ENCODE data around the gene ZNF324B. TPM values are rescaled to one million over a fixed set of nuclear protein-coding genes. Genes with fewer than 3 reads are reported as not detected.
A peak's percentile ranks its signal among the peaks of the same experiment; 100 is the strongest.

Gene ZNF324B
- polyA plus RNA-seq, 2 of the 4 experiments (the other 2 are of a cell fraction): 3.8 to 6.8 TPM

GRCh38 chr19:58499021-58499927 lies 47.9 kb downstream of the ZNF324B start:
- H3K4me2 ChIP-seq: peak overlapping the region; percentile 98
- peak overlapping the region; percentile 85 to 89 for H3K27ac ChIP-seq
- peak overlapping the region; percentile 61 for H3K4me3 ChIP-seq
- peaks cover 13% of the 10 kb centered on the region; the same call in 2 of the 3 replicates for H3K4me1 ChIP-seq
- ATAC-seq (peak; percentile 97 to 99), FAIRE-seq (peak; percentile 61), DNase-seq (ENCODE audit: low read depth in 1 of 2, low spot score in 1 of 2) (peak; percentile 100)
- ChIA-PET POLR2A (interaction anchor here (0.6 to 3.9 kb wide), 6 partner anchors 10 to 263 kb away, joined by 3 to 40 read pairs (median 6); partner anchors contain the start of genes TRIM28, ZBTB45 and ZNF446), CTCF (interaction anchor here (0.7 to 4.1 kb wide), 9 partner anchors 9 to 26 kb away, joined by 3 to 57 read pairs (median 4); partner anchors contain the start of gene ZBTB45)
- 0 out of 3 replicates have a peak, but pooled peaks cover 2% of the 10 kb centered on the region for H3K9me3 ChIP-seq
- WGBS (ENCODE audit: missing lambda C conversion rate): 10% methylated on average over 9 of the region's 60 CpGs
- TF ChIP-seq RAD21 (conservative IDR thresholded peaks at IDR 0.05 in 1 of 2, IDR thresholded peaks at IDR 0.05 in 1 of 2) (peak; percentile 19; a peak in 2 of 5 replicates), FOXS1 (CRISPR knock-in tag; IDR thresholded peaks at IDR 0.05) (no peak), POLR2A (IDR thresholded peaks at IDR 0.05; ENCODE audit: low read length) (peak; percentile 87), JUN (IDR thresholded peaks at IDR 0.05) (peak; percentile 61 to 89; a peak in 4 of 5 replicates), MAX (IDR thresholded peaks at IDR 0.05) (peak; percentile 97), BCL3 (IDR thresholded peaks at IDR 0.05) (peak; percentile 66; the same call in 1 of the 3 replicates), JUNB (IDR thresholded peaks at IDR 0.05) (no peak), ELK1 (IDR thresholded peaks at IDR 0.05; ENCODE audit: low read depth, low read length) (0 out of 2 replicates have a peak, but pooled peaks have one; percentile 24), BHLHE40 (IDR thresholded peaks at IDR 0.05; ENCODE audit: low read depth, low read length) (no peak), NPAS2 (CRISPR knock-in tag; IDR thresholded peaks at IDR 0.05; ENCODE audit: borderline replicate concordance) (no peak), TP53 (CRISPR knock-in tag; IDR thresholded peaks at IDR 0.05) (no peak), HES2 (IDR thresholded peaks at IDR 0.05) (no peak), KDM5A (IDR thresholded peaks at IDR 0.05) (peak; percentile 84), ZFP36 (IDR thresholded peaks at IDR 0.05; ENCODE audit: borderline replicate concordance, partially characterized antibody) (no peak), HOXB13 (CRISPR knock-in tag; IDR thresholded peaks at IDR 0.05; ENCODE audit: low read depth) (no peak), HEYL (CRISPR knock-in tag; IDR thresholded peaks at IDR 0.05) (no peak), RARB (CRISPR knock-in tag; IDR thresholded peaks at IDR 0.05) (no peak), ESRRA (IDR thresholded peaks at IDR 0.05; ENCODE audit: borderline replicate concordance, low read length) (0 out of 2 replicates have a peak, but pooled peaks have one; percentile 35), POLR2AphosphoS2 (conservative IDR thresholded peaks at IDR 0.05; ENCODE audit: low read length) (no peak), CHD4 (IDR thresholded peaks at IDR 0.05; ENCODE audit: borderline replicate concordance) (no peak), FOSB (CRISPR knock-in tag; IDR thresholded peaks at IDR 0.05) (no peak), CTCF (IDR thresholded peaks at IDR 0.05) (no peak; the same call in 2 of the 3 replicates), CBX8 (IDR thresholded peaks at IDR 0.05) (no peak), HOXB5 (CRISPR knock-in tag; IDR thresholded peaks at IDR 0.05) (peak; percentile 61; the same call in 1 of the 2 replicates), E2F6 (IDR thresholded peaks at IDR 0.05; ENCODE audit: borderline replicate concordance, low read depth) (peak; percentile 88; the same call in 1 of the 2 replicates), FOSL2 (IDR thresholded peaks at IDR 0.05) (no peak), FOSL2 (CRISPR knock-in tag; IDR thresholded peaks at IDR 0.05) (no peak), RFX5 (IDR thresholded peaks at IDR 0.05) (no peak), PHF8 (IDR thresholded peaks at IDR 0.05; ENCODE audit: borderline replicate concordance, low read depth) (peak; percentile 43; the same call in 1 of the 2 replicates), EP300 (IDR thresholded peaks at IDR 0.05) (no peak), ZNF302 (CRISPR knock-in tag; IDR thresholded peaks at IDR 0.05) (no peak)

Data from A549 (cell line).